HG03175 (cell line): Measurements from ENCODE around the gene GRPEL2.
A peak's percentile ranks its signal among the peaks of the same experiment; 100 is the strongest.
"Not testable (repeated sequence)": the region's sequence is repeated elsewhere in the genome, so short reads cannot be mapped to it uniquely, and the experiment has no call there.

Source experiments
- ATAC-seq: cut with Tn5 transposase; IDR thresholded peaks from one replicate; pipeline ENCODE4 v1.9.1; 2021; ENCODE audit warnings: mild to moderate bottlenecking, moderate library complexity; ENCODE audit not compliant: unreplicated experiment

The GRPEL2 gene

DNA sequence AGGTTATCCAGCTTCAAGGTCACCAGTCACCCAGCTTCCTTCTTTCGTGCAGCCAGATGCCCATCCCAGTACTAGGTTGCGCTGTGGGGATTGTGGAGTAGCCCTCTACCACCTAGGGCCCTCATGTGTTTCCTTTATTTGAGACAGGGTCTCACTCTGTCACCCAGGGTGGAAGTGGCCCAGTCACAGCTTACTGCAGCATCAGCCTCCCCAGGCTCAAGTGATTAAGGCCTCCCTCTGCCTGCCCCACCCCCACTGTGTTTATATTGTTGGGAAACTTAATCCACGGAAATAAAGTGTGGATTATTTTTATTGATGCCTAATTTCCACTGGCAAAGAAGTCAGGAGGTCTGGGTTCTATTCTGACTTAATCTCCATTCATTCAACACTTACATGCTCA, 29.5 kb downstream of the GRPEL2 start:
- ATAC-seq = no peak

DNA sequence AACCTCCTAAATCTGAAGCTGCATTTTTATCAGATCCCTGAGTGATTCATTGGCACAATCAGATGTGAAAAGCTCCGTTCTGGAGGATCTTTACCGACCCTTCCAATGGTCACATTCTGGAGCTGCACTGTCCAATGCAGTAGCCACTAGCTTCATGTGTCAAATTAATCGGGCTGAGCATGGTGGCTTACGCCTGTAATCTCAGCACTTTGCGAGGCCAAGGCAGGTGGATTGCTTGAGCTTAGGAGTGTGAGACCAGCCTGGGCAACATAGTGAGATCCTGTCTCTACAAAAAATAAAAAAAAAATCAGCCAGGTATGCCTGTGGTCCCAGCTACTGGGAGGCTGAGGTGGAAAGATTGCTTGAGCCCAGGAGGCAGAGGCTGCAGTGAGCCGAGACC, 30.1 kb downstream of the GRPEL2 start:
- no peak for ATAC-seq

DNA sequence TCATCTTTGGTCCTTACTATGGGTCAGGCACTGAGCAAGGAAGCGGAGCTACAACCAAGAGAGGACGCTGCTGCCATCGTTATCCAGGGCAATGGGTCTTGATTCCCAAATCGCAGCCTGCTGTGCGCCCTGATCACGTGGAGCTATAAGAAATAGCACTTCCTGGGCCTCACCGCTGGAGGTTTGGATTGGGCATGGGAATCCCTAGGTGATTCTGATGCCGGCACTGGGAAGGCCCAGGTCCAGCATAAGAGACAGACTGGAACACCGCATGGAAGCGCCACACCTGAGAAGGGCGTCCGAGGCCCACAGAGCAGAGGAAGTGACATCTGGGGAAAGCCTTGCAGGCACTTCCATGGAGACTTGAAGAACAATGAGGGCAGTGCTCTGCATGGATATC, 30.8 kb downstream of the GRPEL2 start:
- ATAC-seq = no peak

DNA sequence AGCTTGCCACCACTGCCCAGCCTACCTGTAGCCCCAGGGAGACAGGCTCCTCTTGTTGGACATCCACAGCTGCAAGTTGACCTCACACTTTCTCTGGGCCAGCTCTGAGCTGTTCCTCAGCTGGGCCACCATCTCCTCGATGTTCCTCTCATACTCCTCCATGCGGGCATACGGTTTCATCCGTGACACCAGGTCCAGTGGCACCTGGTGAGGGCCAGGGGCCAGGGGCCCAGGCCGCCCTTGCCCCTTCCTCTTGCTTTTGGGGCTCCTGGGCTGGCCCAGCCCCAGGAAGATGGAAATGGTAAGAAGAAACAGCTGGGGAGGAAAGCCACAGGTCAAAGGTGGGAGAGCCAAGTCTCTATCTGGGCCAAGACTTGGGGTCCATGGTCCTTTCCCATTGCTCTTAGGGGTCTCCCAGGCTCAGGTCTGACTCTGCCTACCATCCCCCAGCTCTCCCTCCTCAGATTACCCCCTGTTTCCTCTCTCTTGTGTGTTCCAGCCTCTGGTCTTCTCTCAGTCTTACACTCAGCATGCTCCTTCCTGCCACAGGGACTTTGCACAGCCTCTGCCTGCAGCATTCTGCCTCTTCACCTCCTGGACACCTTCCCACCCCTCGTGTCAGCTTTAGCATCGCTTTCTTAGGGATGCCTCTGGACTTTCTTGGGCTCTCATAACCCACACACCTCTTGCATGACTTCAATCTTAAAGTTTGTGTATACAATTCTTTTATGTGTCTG, 31.6 kb downstream of the GRPEL2 start:
- no peak for ATAC-seq

DNA sequence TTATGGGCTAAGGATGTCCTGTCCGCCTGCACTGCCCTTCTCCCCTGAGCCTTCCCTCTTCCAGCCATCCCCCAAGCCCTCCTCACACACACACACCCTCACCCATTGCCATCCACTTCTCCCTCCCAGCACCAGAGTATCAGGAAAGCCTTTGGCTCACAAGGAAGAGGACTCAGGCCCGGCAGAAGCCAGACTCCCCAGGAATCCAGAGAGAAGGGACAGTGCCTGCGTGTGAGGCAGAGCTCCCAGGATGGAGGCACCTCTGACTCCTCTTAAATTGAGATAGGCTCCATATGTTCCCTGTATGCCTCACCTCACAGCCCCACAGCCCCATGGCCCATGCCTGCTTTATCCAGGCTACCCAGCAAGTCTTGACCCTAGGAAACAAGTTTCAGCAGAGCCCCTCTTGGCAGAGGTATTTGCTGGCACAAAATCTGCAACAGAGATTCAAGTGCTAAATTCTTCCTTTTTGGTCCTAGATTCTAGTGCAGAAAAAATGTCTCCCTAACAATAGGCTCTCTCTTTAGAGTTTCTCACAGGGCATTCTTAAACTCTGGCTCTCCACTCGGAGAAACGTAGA, 33.0 kb downstream of the GRPEL2 start:
- ATAC-seq = no peak

DNA sequence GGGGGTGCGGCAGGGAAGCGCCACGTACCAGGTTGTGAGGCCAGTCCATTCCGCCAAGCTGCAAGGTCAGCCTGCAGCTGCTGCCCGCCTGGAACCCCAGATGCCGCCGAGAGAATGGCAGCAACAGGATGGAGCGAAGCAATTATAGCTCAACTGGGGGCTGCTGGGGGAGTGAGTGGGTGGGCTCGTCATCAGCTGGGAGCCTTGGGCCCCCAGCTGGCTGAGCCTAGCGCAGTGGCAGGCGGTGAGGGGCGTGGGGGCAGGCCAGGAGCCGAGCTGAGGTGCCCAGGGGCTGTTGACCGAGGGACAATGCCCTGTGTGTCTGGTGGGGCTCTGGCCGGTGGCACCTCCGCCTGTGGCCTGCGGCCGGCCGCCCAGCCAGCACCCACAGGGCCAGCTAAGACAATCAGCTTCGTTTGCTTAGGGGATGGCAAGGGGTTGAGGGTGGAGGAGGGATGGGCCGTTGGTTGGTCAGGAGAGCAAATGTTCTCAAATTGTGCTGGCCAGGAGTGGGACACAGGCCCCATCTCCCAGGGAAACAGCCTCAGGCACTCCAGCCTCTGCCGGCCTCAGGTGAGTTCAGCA, 34.0 kb downstream of the GRPEL2 start, which contains the start of gene IL17B:
Gene IL17B (minus strand): TSS at position 116 of the 585 bp plus-strand sequence. CDS start 67 bp downstream, at position 49.
- ATAC-seq = no peak

DNA sequence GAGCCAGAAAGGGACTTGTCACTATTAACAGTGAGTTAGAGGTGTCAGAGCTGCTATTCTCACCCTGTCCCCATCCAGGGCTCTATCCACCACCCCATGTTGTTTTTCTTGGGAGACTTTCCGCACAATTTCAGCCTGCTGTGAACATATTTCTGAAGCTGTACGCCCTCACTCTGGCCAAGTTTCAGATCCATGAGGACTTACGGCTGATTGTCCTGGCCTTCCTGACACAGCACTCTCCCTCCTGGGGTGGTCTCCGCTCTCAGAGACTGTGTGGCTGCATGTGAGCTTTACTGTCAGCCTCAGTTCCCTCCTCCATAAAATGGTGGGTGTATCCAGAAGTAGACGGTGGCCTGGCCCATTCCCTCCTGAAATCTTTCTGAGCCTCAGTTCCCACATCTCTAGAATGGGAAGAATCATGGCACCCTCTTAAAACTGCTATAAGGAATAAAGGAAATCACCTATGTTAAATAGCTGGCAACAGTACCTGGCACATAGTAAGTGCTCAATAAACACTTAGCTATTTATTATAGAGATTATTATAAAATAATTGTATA, 34.6 kb downstream of the GRPEL2 start:
- ATAC-seq = no peak

DNA sequence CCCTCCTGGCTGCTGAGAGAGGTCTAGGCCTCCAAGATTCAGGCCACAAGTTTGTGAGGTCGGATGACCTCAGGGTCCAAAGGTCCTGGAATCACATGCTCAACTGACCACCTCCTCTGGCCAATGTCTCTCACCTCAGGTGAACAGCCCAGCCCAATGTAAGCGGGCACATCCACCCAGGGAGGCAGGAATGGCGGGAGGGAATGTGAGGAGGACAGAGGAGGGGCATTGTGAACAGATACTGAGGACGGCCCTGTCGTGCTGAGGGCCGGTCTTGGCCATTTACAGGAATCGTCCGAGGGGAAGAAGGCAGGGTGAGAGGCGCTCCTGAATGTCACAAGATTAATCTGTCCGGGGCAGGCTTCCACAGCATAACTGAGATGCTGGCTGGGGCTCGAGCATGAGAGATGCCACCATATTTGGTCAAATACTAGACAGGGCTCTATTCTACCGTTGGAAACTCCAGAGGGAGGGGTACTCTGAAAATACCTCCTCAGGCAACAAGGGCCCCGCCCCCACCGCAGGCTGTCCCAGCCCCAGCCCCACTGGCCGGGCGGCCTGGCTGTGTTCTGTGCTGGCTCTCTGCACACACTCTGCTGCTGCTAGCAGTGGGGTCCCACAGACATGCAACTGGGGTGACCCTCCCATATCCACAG, 35.3 kb downstream of the GRPEL2 start:
- ATAC-seq = no peak

DNA sequence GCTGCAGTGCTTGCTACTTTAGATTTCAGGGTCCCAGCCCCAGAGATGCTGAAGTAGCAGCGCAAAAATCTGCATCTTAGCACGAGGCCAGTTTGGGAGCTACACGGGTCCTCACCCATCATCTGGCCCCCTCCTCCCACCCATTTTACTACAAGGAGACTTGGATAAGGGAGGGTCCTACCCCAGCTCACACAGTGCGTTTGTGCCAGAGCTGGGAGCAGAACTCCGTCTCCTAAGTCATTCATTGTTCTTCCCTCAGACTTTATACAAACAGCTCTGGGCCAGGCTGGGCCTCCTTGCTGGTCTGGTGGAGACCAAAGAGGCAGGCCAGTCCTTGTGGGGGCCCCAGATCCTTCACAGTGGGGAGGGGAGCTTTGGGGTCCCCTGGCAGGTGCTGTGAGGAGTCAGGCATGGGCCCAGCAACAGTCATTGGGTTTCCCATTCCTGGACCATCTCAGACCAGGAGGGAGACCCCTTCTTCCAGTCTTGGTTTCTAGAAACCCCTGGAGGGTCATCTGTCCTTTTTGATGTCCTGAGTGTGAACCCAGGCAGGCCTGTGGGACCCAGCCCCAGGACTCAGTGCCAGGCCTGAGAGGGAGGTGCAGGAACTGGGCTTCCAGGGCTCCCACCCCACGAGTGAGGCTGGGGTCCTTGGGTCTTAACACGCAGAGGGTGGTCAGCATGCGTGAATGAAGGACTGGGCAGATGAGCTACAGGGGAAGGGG, 36.1 kb downstream of the GRPEL2 start:
- ATAC-seq = no peak

DNA sequence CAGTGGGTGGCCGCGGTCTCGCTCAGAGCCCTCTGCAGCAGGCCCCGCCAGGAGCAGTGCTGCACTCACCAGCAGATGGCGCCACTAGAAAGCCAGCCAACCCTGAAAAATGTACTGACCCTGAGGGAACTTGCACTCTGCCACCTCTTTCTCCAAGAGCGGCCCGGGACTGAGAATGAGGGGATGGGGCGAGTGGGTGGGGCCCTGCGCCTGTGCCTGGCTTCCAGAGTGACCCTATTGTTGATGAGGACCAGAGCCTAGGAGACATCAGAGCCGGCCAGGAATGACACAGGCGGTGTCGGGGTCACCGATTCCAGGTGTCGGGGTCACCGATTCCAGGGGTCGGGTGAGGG, 36.7 kb downstream of the GRPEL2 start:
- ATAC-seq = peak; percentile 85

DNA sequence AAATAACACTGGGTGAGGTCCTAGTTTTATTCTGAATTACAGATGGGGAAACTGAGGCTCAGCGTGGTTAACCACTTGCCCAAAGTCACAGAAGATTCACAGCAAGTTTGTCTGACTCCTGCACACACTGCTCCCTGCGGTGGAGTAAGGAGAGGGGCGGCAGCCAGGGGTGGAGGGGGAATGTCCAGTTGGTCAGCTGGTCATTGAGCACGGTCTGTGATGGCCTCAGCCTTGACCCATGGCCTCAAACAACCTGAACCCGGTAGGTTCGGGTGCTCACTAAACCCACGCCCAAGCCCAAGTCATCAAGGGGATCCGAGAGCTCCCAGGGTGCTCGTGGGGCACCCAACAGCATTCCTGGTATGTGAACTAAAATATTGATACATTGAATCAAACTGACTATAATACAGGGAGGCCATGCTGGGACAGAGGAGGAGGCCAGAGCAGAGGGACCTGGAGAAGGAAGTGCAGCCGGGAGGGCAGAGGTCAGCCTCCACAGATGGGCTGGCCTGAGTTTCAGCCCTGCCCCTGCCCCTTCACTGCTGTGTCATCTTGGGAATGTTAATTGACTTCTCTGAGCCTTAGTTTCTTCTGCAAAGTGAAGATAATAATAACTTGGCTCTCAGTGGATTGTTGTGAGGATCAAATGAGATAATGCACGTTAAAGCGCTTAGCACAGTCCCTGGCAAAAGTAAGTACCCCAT, 37.4 kb downstream of the GRPEL2 start:
- ATAC-seq = no peak

DNA sequence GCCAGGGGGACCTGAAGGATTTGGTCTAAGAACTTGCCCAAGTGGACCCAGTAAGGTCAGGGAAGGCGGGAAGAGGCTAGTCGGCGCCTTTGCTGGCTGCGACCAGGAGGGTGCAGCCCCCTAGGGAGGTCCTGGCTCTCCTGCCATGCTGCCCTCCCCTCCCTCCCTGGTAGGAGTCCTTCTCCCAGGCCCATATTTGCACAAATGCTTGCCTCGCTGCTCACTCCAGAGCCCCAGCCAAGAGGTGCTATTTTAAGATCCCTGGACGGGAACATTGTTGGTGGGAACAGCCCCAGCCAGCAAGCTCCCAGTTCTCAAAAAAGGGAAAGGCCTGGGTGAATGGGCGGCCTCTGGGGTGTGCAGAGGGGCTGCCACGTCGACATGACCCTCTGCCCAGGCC, 38.1 kb downstream of the GRPEL2 start:
- no peak for ATAC-seq

DNA sequence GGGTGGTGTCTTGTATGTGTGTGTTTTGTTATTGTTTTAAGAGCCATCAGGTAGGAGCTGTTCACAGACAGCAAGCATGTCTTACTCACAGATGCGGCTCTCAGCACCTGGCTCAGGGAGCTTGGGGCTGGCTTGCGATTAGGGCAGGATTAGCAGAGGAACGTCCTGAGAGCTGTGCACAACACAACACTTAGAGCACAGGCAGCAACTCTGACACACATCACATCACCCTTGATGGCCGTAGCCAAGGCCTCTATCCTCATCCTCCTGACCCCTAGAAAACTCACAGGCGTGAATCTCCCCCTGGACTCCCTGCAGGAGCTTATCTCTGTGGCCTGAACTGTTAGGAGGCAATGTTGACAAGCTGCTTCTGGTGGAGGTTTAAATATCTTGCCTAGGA, 40.9 kb downstream of the GRPEL2 start:
- no peak for ATAC-seq

DNA sequence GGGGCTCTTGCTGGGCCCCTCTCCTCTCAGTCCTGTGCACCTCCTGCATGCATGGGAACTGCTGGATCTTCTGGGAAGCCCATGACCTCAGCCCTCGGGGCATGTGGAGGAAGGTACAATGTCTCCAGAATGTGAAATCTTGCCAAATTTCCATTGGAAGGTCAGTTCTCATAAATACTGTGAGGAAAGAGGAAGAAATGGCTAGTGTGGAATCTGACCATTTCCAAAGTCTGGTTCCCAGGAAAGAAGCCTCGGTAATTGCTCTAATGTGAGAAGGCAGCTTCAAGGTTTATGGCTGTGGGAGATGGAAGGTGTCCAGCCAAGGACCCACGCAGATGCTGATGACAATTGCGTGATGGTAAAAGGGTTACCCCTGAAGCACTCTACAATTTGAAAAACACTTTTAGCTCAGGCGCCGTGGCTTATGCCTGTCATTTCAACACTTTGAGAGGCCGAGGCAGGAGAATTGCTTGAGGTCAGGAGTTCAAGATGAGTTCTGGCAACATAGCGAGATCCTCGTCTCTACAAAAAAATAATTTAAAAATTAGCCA, 41.9 kb downstream of the GRPEL2 start:
- ATAC-seq = no peak

DNA sequence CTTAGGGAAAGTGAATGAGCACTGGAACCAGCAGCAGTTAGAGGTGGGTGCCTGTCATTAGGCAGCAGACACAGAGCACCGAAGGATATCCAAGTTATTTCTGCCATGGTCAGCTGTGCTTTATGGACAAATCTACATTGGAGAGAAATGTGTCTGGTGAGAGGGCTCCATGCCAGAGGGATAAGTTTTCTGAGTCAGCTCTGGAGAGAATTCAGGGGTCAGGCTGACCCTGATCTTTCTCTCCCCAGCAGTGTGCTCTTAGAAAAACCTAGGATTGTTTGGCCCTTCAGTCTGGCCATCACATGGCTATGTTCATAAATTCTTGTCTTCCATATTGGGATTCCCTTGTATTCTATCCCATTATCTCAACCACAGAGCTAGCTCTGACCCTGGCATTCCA, 42.7 kb downstream of the GRPEL2 start:
- ATAC-seq = no peak

DNA sequence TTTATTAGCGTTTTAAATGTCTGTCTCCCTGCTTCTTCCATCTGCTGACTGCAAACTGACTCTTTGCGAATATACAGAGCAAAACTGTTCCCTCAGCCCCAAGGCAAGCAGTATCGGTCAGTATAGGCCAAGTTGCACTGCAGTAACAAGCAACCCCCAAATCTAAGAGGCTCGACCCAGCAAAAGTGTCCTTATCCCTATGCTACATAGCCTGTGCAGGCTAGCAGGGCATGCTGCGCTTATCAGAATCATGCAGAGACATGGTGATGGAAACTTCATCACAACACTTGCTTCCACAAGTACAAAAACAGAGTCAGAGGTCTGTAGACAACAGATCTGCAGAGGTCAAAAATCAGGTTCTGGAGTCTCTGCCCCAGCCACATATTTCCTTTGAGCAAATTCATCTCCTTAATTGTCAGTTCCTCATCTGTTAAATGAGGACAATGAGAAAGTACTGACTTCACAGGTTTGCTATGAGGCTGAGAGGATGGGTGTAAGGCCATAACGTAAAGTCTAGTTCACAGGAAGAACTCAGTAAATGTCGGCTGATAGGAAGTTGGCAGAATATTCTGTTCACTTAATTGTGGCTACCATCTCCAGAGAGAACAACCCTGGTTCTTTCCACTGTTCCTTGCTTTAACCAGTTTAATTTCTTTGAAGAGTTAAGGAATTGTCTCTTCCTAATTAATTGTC, 43.3 kb downstream of the GRPEL2 start:
- ATAC-seq = no peak

DNA sequence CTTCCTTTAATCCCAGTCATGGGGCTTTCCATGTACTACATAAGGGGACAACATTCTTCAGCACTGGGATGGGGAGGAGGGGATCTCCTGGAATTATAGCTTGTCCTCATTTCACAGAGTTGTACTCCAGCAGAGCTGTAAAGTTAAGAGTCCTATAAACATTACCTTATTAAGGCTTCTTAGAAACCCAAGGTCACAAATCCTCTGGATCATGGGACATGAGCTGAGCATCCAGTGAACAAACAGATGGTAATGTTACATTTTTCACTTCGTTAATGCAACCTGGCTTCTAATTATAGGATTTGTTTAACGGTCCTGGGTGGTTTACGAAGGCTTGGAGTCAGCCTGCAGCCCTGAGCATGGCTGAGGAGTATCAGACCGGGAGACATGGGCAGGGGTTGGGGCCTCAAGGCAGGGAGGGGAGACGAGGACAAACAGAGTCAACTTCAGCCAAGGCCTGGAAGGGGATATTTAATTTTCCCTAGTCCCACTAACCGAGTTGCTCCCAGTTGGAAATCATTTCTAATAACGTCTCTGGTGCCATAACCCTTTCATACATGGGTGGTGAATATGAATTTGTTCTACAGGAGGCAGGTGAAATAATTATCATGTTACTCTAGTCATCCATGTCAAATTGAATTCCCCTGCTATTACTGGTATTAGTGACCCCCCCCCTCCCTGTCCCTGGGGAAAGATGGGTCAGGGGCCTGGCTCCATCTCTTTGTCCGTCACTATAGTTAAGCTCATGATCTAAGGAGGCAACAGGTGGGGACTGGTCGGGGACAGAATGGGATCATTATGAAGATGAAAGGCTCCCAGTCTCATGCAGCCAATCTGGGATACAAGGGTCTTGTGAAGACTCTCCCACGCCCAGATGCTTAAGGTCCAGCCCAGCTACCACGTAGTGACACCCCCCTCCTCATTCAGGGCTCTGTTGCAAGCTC, 44.5 kb downstream of the GRPEL2 start:
- no peak for ATAC-seq

DNA sequence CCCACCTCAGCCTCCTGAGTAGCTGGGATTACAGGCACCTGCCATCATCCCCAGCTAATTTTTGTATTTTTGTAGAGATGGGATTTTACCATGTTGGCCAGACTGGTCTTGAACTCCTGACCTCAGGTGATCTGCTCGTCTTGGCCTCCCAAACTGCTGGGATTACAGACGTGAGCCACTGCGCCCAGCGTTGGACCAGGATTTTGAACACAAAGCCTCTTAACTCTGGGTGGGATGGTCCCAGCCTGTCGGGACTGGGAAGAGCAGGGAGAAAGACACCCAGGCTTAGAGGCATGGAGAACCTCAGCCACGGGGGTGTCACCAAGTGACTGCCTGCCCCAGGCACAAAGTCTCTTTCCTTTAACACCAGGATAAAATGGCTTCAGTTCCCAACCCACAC, 45.8 kb downstream of the GRPEL2 start:
- not testable (repeated sequence) for ATAC-seq
